SIG-M5 treated with dmso at 0.1 percent for 504 hours (cell line): Measurements from ENCODE around the gene ARVCF.

ENCODE experiments used
- DNase-seq: peaks from one replicate; lab custom pipeline; 2025; ENCODE audit not compliant: unreplicated experiment; lab: John Stamatoyannopoulos, UW

ARVCF gene

GRCh38 chr22:20016734-20017621, at the start of gene ARVCF:
Gene ARVCF (minus strand): TSS chr22:20016823. CDS start chr22:19990794, 26,029 bp downstream.
- DNase-seq, result peak; percentile 60

GRCh38 chr22:20065896-20066616, 49.4 kb upstream of the ARVCF start:
- DNase-seq, result no peak

GRCh38 chr22:20064545-20065262, 48.1 kb upstream of the ARVCF start:
- DNase-seq, result no peak

- no peak for DNase-seq
These were observed 47.5 kb upstream of the ARVCF start for GRCh38 chr22:20064140-20064480.

- DNase-seq, result no peak
These were observed 46.9 kb upstream of the ARVCF start for GRCh38 chr22:20063271-20064139.

GRCh38 chr22:20062766-20063083, 46.1 kb upstream of the ARVCF start:
- DNase-seq, result no peak

- DNase-seq, result no peak
These were observed 45.6 kb upstream of the ARVCF start for GRCh38 chr22:20062043-20062765.

- DNase-seq, result no peak
These were observed 44.8 kb upstream of the ARVCF start for GRCh38 chr22:20061481-20061861.

- DNase-seq, result no peak
These were observed 44.3 kb upstream of the ARVCF start for GRCh38 chr22:20060700-20061480.

GRCh38 chr22:20058989-20059770, 42.6 kb upstream of the ARVCF start:
- no peak for DNase-seq

GRCh38 chr22:20057596-20058268, 41.1 kb upstream of the ARVCF start:
- DNase-seq, result no peak

- no peak for DNase-seq
These were observed 40.2 kb upstream of the ARVCF start for GRCh38 chr22:20056696-20057386.

GRCh38 chr22:20056161-20056560, 39.5 kb upstream of the ARVCF start:
- no peak for DNase-seq

- DNase-seq, result no peak
These were observed 39.0 kb upstream of the ARVCF start for GRCh38 chr22:20055654-20056053.

- no peak for DNase-seq
These were observed 38.5 kb upstream of the ARVCF start for GRCh38 chr22:20055144-20055543.

GRCh38 chr22:20054485-20054884, 37.9 kb upstream of the ARVCF start:
- no peak for DNase-seq

GRCh38 chr22:20054034-20054427, 37.4 kb upstream of the ARVCF start:
- DNase-seq, result no peak
